Sigmoid colon (tissue), 4 donors: Measurements from ENCODE around the gene ELFN2.
"Not testable (repeated sequence)": the region's sequence is repeated elsewhere in the genome, so short reads cannot be mapped to it uniquely, and the experiment has no call there.

Experiments
- CTCF ChIP-seq, 4 experiments: fragments of 450-650 bp in 3 of 4; fragments of 200-600 bp in 1 of 4; IDR thresholded peaks; one replicate each; pipeline ENCODE4 v1.5.1; 2016 to 2019; ENCODE audit warnings: antibody characterized with exemption in 4 of 4, mild to moderate bottlenecking in 3 of 4, moderate library complexity in 2 of 4
- EP300 ChIP-seq, 4 donors: sonication (generic); formaldehyde crosslinking; IDR thresholded peaks; one replicate each; pipeline ENCODE4 v1.6.1; 2017; ENCODE audit warnings: antibody characterized with exemption in 4 of 4
- POLR2A ChIP-seq, 2 donors: fragments of 450-650 bp; IDR thresholded peaks; one replicate each; pipeline ENCODE4 v1.6.1; 2016; ENCODE audit warnings: antibody characterized with exemption in 2 of 2, mild to moderate bottlenecking in 2 of 2, moderate library complexity in 2 of 2
- POLR2AphosphoS5 ChIP-seq, 4 donors: sonication (generic); formaldehyde crosslinking; IDR thresholded peaks; one replicate each; pipeline ENCODE4 v1.6.1; 2017; ENCODE audit warnings: antibody characterized with exemption in 4 of 4

GRCh38 chr22:37399457-37399856, 27.8 kb downstream of the ELFN2 start:
- TF ChIP-seq CTCF, POLR2A, EP300, POLR2AphosphoS5 (IDR thresholded peaks at IDR 0.05): not testable (repeated sequence)
